GM19395 (cell line): ENCODE measurements around the gene LRRC28.

ENCODE experiments used
- ATAC-seq: cut with Tn5 transposase; IDR thresholded peaks from one replicate; pipeline ENCODE4 v1.9.1; 2021; ENCODE audit warnings: mild to moderate bottlenecking, moderate library complexity; ENCODE audit not compliant: unreplicated experiment

LRRC28 gene

DNA sequence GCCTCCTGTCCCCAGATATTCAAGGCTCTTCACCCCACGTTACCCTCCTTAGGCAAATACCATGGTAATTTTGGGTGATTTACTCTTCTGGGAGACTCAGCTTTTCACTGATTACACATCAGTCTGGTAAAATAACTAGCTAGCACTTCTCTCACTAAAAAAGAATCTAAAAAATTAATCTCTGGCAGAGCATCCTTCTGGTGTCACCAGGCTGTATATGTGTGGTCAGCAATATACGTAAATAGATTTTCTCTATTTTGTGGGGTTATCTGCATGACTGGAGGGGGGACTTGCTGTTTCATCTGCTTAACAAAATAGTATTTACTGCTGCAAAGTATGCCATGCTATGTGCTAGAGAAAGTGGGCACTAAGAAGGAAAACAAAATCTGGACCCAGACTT lies 45.1 kb downstream of the LRRC28 start:
- no peak for ATAC-seq

DNA sequence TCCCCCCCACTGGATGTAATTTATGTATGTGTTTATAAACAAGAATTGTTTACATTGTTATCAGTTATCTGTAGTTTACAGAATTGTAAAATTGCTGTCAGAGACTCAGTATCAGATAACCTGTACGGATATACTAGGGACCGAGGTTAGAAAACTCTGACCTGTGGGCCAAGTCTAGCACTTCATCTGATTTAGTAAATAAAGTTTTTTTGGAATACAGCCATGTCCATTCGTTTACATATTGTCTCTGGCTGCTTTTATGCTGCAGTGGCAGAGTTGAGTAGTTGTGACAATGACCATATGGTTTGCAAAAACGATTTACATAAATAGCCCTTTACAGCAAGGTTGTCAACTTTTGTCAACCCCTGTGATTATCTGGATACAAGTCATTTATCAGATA lies 52.6 kb downstream of the LRRC28 start:
- no peak for ATAC-seq

DNA sequence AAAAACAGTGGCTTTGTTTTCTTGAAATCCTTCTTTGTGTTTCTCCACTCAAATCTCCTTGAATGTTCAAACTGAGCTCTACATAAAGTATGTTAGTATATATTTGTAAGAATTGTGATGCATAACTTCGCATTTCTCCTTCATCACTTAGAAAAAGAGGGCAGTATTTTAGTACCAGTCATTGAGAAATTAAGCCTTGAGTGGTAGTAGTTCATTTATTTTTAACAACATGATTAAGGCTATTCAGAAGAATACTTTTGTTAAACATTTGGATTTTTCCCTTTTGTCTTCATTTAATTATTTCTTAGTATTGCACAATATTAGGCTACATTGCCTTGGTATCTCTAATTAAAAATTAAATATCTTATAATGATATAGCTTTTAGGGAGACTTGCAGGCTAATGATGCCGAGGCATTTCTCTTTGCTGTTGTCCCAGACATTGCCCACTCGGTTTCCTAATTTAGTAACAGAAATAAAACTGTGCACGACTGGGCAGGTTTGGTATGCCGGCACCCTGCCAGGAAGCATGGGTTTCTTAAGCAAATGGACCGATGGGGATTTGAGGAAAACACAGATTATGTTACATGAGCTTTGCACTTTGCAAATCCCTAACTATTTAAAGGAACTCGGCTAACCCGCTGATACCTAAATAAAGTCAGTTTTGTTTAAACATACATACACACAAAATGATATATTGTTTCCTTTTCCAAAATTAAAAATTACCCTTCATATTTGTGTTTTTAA lies 54.7 kb downstream of the LRRC28 start:
- ATAC-seq: no peak

DNA sequence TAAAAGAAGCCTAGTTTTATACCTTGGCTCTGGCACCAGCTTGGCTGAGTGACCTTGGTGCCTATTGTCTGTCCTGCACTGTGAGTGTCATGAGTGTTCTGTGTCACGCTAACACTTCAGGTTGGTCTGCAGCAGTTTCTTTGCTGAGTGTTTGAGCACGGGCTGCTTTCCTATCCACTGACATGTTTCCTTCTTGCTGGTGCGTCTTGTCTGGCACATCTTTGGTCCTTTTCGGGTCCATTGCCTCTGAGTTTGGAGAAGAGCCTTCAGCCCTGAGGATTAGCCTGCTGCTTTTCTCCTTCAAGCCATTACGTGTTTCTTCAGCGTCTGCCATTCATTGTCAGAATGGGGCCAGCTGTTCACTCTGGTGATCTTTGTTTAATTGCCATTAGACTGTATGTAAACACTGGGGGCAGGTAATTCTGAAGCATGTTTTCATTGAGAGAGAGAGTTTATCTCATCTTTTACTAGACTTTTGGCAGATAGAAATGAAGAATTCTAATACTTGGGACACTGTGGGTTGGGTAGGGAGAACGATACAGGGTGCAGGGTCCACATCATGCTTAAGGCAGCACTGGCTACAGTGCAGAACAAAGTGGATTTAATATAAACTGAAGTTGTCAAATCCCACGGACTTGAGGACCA lies 55.5 kb downstream of the LRRC28 start:
- ATAC-seq: no peak

DNA sequence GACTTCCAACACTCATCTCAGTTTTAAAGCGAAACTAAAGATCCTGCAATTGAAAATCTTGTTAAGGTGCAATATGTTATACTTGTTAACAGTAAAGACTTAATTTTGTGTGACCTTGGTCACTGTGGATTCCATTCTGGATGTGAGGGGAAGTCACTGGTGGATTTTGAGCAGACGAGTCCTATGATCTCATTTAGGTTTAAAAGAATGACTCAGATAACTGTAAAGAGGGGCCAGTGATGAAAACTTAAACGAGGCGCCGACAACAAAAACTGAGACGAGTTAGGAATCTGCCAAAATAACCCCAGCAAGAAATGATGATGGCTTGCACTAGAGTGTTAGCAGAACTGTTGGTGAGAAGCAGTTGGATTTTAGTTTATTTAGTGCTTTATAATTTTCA lies 56.5 kb downstream of the LRRC28 start:
- no peak for ATAC-seq

DNA sequence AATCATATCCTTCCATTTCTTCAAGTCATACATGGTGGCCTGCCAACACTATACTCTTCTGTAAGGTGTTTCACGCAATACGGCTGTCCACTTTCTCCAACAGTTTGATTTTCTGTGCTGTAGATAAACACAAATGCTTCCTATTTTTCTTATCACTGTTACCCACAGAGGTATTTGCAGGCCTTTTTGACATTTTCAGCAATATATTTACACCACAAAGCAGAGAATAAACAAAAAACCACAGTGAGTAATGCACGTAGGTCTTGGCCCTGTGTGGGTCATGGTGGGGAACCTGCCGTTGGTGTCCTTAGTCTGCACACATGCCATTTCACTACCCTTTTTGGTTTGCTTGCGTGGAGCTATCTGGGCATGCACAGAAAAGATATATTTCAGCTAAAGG lies 59.5 kb downstream of the LRRC28 start:
- ATAC-seq: no peak

DNA sequence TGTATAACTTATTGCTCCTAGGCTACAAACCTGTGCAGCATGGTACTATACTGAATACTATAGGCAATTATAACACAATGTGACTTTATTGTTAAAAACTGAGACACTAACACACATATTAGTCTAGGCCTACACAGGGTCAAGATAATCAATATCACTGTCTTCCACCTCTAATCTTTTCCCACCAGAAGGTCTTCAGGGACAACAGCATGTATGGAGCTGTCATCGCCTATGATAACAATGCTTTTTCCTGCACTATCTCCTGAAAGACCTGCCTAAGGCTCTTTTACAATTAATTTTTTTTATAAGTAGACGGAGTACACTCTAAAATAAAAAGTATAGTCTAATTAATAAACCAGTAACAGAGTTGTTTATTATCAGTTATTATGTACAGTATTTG lies 60.9 kb downstream of the LRRC28 start:
- no peak for ATAC-seq

DNA sequence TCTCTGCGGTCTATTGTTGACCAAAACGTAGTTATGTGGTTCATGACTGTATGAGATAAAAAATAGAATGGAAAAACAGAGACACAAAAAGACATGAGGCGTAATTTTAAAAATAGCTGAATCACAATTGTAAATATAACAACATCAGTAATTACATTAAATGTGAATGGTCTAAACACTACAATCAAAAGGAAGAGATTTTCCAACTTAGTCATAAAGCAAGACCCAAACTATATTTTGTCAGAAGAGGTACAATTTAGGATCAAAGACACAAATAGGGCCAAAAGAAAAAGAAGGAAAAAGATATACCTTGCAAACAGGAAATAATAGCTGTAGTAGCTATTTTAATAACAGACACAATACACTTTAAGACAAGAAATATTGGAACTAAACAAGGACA lies 61.5 kb downstream of the LRRC28 start:
- no peak for ATAC-seq

DNA sequence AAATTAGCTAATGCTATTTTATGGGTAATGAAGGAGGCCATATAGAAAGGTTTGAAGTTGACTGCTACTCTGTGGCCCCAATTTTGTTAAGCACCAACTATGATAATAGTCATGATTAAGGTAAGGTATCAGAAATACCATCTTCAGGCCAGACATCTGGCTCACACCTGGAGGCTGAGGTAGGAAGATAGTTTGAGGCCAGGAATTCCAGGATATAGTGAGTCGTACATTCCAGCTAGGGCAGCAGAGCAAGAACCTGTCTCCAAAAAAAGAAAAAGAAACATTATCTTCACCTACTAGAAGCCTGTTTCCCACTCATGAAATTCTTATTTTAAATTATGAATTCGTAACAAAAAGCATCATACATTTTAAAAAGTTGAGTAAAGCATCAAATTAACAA lies 64.4 kb downstream of the LRRC28 start:
- no peak for ATAC-seq

DNA sequence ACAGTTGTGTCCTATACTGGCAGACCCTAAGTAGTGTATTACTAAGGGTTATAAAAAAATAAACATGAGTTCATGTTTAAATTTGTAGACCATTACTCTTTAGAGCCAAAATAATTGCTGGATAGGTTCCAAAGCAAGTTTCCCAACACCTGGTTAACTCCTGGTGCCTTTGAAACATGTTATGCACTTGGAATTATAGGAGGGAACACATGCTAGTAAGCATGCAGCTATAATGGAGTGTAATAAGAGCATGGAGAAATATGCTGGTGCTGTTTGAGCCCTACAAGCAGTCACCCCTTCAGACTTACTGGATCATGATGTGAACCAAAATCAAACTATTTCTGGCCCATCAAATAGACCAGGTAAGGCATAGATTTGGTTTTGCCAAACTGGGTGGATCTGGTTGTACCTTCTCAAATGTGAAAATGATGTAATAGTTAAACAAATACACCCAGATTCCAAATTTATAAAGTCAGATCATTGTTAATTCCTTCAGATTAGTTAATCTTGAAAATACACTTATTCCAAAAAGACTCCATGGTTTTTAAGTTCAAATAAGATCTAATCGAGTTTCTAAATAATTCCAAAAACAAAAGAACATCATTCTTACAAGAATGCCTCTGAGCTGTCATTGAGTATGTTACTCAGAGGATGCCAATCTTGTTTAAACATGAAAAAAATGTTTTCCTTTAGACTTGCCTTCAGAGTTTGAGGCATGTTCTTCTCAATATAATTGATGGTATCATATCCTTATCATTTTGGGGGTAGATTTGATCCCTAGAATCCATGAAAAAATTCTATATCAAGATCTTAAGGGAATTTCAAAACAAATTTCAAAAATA lies 69.3 kb downstream of the LRRC28 start:
- ATAC-seq: no peak

DNA sequence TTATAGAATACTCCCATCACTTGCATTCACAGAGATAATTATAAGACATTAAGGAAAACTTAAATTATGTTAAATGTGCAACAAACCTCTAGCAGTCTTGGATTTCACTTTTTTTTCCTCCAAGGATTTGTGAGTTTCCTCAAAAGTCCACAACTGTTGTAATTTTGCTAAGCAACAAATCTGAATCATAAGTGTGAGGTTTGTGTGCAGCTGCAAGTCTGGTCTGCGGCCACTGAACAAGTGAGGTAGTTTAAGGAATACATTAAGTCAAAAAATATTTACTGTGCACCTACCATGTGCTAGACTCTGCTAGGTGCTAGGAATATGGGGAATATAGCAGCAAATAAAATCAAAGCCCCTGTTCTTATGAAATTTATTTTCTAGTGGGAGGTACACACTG lies 70.2 kb downstream of the LRRC28 start:
- no peak for ATAC-seq

DNA sequence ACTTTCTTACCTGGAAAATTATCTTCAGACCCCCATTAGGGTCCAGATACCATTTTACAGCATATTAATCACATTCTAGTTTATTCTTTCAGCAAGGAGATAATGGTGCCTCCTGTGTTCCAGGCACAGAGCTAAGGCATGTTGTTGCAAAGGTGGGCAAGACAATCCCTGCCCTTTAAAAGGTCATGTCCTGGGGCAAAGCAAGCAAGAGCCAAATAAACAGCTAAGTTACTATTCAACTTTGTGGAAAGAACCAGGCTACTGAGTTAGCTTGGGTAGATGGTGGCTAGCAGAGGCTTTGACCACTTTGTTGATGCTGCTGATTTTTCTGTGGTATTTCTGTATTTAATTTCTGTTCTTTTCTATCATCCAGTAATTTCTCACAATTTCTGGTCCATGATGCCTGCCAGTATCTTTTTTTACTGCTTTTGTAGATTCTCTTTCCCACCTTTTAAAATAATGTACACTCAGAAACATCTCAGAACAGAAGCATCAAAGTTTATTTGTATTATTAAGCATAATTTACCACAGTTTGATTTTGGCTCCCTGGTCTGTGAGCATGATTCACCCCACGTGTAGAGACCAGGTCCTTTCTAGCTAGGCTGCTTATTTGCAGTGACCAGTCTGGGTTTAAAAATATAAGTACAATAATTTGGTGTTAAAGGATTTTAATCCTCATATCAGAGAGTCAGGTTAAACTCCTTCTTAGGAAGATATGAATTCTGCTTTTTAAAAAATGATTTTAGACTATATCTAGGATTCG lies 71.5 kb downstream of the LRRC28 start:
- ATAC-seq: no peak

DNA sequence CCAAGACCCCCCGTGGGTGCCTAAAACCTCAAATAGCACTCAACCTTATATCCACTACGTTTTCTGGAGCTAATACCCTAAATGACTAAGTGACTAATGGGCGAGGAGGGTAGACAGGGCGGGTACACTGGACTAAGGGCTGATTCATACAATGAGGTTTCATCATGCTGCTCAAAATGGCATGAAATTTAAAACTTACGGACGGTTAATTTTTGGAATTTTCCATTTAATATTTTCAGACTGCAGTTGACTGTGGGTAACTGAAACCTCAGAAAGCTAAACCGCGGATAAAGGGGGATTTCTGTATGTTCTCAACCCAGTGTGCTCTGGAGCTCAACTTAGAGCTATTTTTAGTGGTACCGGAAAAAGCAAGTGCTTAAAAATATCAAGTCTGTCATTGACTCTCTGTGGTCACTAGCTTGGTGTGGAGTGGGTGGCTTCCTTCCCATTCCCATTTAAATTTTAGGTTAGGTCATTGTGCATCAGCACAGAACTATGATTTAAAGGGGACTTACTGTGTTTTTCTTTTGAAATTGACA lies 72.9 kb downstream of the LRRC28 start:
- ATAC-seq: peak; percentile 60

DNA sequence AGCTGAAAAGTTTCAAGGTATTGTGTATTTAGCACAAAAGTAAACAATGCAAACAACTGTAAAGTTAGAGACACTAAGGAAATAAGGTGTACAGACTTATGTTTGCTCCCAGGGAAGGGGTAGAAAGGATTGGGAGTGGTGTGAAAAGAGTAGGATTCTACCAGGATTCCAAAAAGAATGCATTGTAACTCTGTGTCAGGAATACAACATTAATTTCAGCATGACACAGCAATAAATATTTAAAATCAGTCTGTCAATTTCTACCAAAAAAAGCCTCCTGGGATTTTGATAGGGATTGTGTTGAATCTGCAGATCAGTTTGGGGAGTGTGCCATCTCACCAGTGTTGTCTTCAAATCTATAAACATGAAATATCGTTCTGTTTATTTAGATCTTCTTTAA lies 73.4 kb downstream of the LRRC28 start:
- no peak for ATAC-seq

DNA sequence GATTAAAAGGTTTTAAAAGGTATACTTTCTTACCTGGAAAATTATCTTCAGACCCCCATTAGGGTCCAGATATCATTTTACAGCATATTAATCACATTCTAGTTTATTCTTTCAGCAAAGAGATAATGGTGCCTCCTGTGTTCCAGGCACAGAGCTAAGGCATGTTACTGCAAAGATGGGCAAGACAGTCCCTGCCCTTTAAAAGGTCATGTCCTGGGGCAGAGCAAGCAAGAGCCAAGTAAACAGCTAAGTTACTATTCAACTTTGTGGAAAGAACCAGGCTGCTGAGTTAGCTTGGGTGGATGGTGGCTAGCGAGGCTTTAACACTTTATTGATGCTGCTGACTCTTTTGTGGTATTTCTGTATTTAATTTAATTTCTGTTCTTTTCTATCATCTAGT lies 75.0 kb downstream of the LRRC28 start:
- no peak for ATAC-seq

DNA sequence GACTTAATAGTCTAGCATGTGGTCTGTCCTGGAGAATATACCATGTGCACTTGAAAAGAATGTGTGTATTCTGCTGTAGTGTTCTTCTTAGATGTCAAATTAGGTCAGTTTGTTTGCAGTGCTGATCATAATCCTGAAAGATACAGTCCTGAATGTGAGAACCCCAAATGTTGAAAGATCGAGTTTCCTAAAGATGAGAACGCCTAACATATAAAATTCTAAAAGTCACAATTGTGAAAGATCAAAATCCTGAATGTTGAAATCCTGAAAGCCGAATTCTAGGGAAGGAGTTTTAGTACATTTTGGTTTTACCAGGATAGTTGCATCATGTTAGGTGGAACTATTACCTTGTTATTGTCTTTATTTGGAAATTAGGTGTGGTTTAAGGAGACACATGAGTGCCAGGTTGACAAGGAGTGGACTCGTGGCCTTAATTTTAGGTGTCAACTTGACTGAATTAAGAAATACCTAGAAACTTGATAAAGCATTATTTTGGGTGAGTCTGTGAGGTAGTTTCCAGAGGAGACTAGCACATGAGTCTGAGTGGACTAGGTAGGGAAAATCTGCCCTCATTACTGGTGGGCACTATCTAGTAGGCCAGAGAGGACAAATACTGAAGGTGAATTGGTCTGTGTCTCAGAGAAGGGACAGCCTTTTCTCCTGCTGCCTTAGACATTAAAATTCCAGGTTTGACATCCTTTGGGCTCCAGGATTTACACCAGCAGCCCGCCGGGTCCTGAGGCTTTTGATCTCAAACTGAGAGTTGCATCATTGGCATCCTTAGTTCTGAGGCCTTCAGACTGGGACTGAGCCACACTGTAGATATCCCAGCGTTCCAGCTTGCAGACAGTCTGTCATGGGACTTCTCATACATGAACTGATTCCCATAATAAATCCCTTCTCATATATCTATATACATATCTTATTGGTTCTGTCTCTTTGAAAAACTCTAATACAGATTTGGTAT lies 77.1 kb downstream of the LRRC28 start:
- no peak for ATAC-seq

DNA sequence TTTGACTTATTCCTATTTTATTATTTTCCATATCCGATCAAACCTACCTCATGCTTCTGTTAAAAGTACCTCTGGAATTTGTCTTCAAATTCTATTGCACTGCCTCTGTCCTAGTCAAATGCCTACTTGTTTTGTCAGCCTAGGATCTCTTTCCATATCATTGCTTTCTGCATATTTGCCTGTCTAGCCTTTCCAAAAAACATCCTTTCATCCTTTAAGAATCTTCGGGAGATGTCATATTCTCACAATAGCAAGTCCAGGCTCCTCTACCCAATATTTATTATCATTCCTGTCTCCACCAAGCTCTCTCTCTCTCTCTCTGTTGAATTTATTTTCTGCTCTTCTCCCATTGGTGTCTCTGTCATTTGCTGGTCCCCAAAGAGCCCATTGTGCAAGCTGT lies 80.1 kb downstream of the LRRC28 start:
- no peak for ATAC-seq

DNA sequence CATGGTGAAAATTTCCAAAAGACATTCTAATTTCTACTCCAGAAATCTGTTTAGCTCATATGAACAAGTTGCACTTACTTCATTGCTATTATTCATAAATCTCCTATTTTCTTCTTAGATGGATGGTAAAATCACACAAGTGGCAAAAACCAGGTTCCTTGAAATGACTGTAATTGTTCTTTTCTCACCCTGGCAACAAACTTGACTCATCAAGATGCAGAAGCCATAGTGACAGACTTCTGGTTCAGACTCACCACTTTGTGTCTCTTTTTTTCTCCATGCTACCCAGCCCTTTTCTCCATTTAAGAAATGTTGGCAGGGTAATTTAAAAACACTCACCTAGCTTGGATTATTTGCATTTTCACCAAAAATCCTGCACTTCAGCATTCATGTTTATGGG lies 82.1 kb downstream of the LRRC28 start:
- no peak for ATAC-seq

DNA sequence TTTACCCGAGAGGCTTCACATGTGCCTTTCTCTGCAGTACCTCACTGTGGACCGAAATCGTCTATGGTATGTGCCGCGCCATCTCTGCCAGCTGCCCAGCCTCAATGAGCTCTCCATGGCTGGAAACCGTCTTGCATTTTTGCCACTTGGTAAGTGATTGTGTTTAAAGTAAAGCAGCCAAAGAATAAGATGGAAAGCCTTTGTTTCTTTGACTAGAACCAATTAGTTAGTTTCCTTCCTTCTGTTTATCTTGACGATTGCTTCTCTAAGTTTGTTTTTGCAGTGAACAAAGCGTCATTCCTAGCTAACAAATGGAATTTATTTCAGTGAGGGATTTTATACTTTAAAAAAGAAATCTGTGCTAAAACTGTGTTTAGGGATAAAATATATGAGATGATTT lies 82.7 kb downstream of the LRRC28 start:
- no peak for ATAC-seq

DNA sequence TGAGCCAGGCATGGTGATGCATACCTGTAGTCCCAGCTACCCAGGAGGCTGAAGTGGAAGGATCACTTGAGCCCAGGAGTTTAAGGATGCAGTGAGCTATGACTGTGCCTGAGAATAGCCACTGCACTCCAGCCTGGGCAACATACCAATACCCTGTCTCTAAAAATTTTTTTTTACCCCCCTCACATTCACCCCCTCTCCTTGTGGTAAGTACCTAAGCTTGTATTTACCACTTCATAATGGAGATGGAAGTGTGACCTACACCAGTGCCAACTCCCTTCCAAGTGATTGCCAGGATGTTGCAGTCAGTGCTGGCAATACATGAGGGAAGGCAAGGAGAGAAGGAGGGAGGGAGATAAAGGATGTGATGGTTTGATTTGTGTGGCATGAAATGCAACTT lies 84.2 kb downstream of the LRRC28 start:
- ATAC-seq: no peak
